H9 (cell line): Measurements from ENCODE around the gene HMOX2. TPM values are rescaled to one million over a fixed set of nuclear protein-coding genes. Genes with fewer than 3 reads are reported as not detected.

ENCODE experiments used
- DNase-seq: peaks from one replicate; pipeline ENCODE4 v3.0.0-alpha.2; 2017
- H2AFZ ChIP-seq: one replicate; pipeline ENCODE4 v1.6.1; 2013; ENCODE audit warnings: mild to moderate bottlenecking, low read length, control low read depth, moderate library complexity
- H2AK5ac ChIP-seq: 2 replicates; pipeline ENCODE4 v1.6.1; 2013; ENCODE audit warnings: low read length, control low read depth, mixed read lengths; ENCODE audit not compliant: insufficient read length
- H2BK120ac ChIP-seq: one replicate; pipeline ENCODE4 v1.6.1; 2013; ENCODE audit warnings: low read depth, mild to moderate bottlenecking, low read length, control low read depth, inconsistent platforms; ENCODE audit not compliant: poor library complexity, severe bottlenecking
- H2BK12ac ChIP-seq: 2 replicates; pipeline ENCODE4 v1.6.1; 2013; ENCODE audit warnings: low read length, control low read depth, mixed read lengths, low read depth; ENCODE audit not compliant: insufficient read length
- H2BK15ac ChIP-seq: 2 replicates; pipeline ENCODE4 v1.6.1; 2013; ENCODE audit warnings: low read depth, low read length, control low read depth
- H2BK20ac ChIP-seq: one replicate; pipeline ENCODE4 v1.6.1; 2013; ENCODE audit warnings: low read depth, mild to moderate bottlenecking, low read length, control low read depth, inconsistent platforms; ENCODE audit not compliant: poor library complexity, severe bottlenecking
- H2BK5ac ChIP-seq: 2 replicates; pipeline ENCODE4 v1.6.1; 2013; ENCODE audit warnings: low read length, control low read depth, mixed read lengths; ENCODE audit not compliant: insufficient read length
- H3K14ac ChIP-seq: 2 replicates; pipeline ENCODE4 v1.6.1; 2013; ENCODE audit warnings: low read length, control low read depth; ENCODE audit not compliant: insufficient read depth
- H3K18ac ChIP-seq: 2 replicates; pipeline ENCODE4 v1.6.1; 2013; ENCODE audit warnings: low read depth, mild to moderate bottlenecking, mixed read lengths, low read length, control low read depth; ENCODE audit not compliant: insufficient read length
- H3K23ac ChIP-seq: 2 replicates; pipeline ENCODE4 v1.6.1; 2013; ENCODE audit warnings: low read length, control low read depth, mixed read lengths, low read depth; ENCODE audit not compliant: insufficient read length
- H3K23me2 ChIP-seq: 2 replicates; pipeline ENCODE4 v1.6.1; 2013; ENCODE audit warnings: low read depth, mild to moderate bottlenecking, mixed read lengths, low read length, control low read depth; ENCODE audit not compliant: insufficient read length, poor library complexity, severe bottlenecking
- H3K27ac ChIP-seq: 2 replicates; pipeline ENCODE4 v1.5.1; 2013; ENCODE audit warnings: low read length, control low read depth, mixed read lengths, low read depth; ENCODE audit not compliant: insufficient read length
- H3K27me3 ChIP-seq: 2 replicates; pipeline ENCODE4 v1.6.1; 2013; ENCODE audit warnings: low read length, control low read depth, inconsistent platforms; ENCODE audit not compliant: insufficient read depth
- H3K4ac ChIP-seq: 2 replicates; pipeline ENCODE4 v1.6.1; 2013; ENCODE audit warnings: low read depth, mild to moderate bottlenecking, control low read depth, inconsistent platforms, low read length, moderate library complexity
- H3K4me1 ChIP-seq: 2 replicates; pipeline ENCODE4 v1.6.1; 2013; ENCODE audit warnings: low read length, control low read depth, inconsistent platforms; ENCODE audit not compliant: insufficient read depth
- H3K4me2 ChIP-seq: 2 replicates; pipeline ENCODE4 v1.6.1; 2013; ENCODE audit warnings: low read length, control low read depth, mixed read lengths; ENCODE audit not compliant: insufficient read length, insufficient read depth
- H3K56ac ChIP-seq: 2 replicates; pipeline ENCODE4 v1.6.1; 2013; ENCODE audit warnings: low read depth, mild to moderate bottlenecking, mixed read lengths, low read length, control low read depth; ENCODE audit not compliant: insufficient read length
- H3K79me1 ChIP-seq: 2 replicates; pipeline ENCODE4 v1.6.1; 2013; ENCODE audit warnings: low read depth, mild to moderate bottlenecking, moderate library complexity, low read length, control low read depth, inconsistent platforms; ENCODE audit not compliant: insufficient read depth, poor library complexity, severe bottlenecking
- H3K79me2 ChIP-seq: 2 replicates; pipeline ENCODE4 v1.6.1; 2013; ENCODE audit warnings: low read length, control low read depth, inconsistent platforms; ENCODE audit not compliant: insufficient read depth
- H3K9ac ChIP-seq: 2 replicates; pipeline ENCODE4 v1.6.1; 2013; ENCODE audit warnings: low read length, control low read depth, mixed read lengths; ENCODE audit not compliant: insufficient read length; ENCODE audit errors: extremely low read depth
- H3K9me3 ChIP-seq: one replicate; pipeline ENCODE4 v1.6.1; 2013; ENCODE audit warnings: low read depth, low read length, inconsistent platforms; ENCODE audit not compliant: control insufficient read depth
- H3T11ph ChIP-seq: one replicate; pipeline ENCODE4 v1.6.1; 2013; ENCODE audit warnings: mild to moderate bottlenecking, low read length, control low read depth, inconsistent platforms
- H4K20me1 ChIP-seq: one replicate; pipeline ENCODE4 v1.6.1; 2013; ENCODE audit not compliant: control insufficient read depth, insufficient read length, insufficient read depth
- H4K5ac ChIP-seq: 2 replicates; pipeline ENCODE4 v1.6.1; 2013; ENCODE audit warnings: low read depth, mild to moderate bottlenecking, mixed read lengths, low read length, control low read depth; ENCODE audit not compliant: insufficient read length
- H4K8ac ChIP-seq: replicated peaks from 2 replicates; pipeline ENCODE4 v1.6.1; 2013; ENCODE audit warnings: low read length, control low read depth, mixed read lengths, low read depth; ENCODE audit not compliant: insufficient read length
- H4K91ac ChIP-seq: 2 replicates; pipeline ENCODE4 v1.6.1; 2013; ENCODE audit warnings: low read depth, mild to moderate bottlenecking, moderate library complexity, mixed read lengths, low read length, control low read depth; ENCODE audit not compliant: insufficient read length
- H3K27ac Mint-ChIP-seq, 3 experiments: 2 replicates in 2 of 3; 3 replicates in 1 of 3; pipeline ENCODE4 v1.8.0; 2020 to 2021; ENCODE audit warnings: mixed read lengths in 3 of 3, mild to moderate bottlenecking in 1 of 3, moderate library complexity in 1 of 3
- H3K27me3 Mint-ChIP-seq: 2 replicates; pipeline ENCODE4 v1.8.0; 2021; ENCODE audit warnings: low read depth, mild to moderate bottlenecking, moderate library complexity, mixed read lengths
- H3K36me3 Mint-ChIP-seq, 3 experiments: 2 replicates in 2 of 3; 3 replicates in 1 of 3; pipeline ENCODE4 v1.8.0; 2020 to 2021; ENCODE audit warnings: low read depth in 3 of 3, mixed read lengths in 3 of 3; ENCODE audit not compliant: insufficient read depth in 1 of 3
- H3K4me1 Mint-ChIP-seq, 2 experiments: 2 replicates each; pipeline ENCODE4 v1.8.0; 2020; ENCODE audit warnings: mixed read lengths in 2 of 2
- H3K4me3 Mint-ChIP-seq, 2 experiments: 2 replicates in 1 of 2; 3 replicates in 1 of 2; pipeline ENCODE4 v1.8.0; 2020 to 2021; ENCODE audit warnings: mild to moderate bottlenecking in 2 of 2, mixed read lengths in 2 of 2, moderate library complexity in 1 of 2
- H3K9me3 Mint-ChIP-seq, 2 experiments: 2 replicates in 1 of 2; 3 replicates in 1 of 2; pipeline ENCODE4 v1.8.0; 2020; ENCODE audit warnings: mild to moderate bottlenecking in 2 of 2, mixed read lengths in 2 of 2, moderate library complexity in 1 of 2
- CTCF ChIP-seq: fragments of 200-600 bp; sonication (generic); conservative IDR thresholded peaks from 3 replicates; pipeline ENCODE4 v1.8.0; 2021; ENCODE audit warnings: antibody characterized with exemption, mild to moderate bottlenecking
- WGBS: extraction: QIAGEN DNeasy Blood & Tissue Kit; methylation state at CpG from one replicate; pipeline ENCODE4 v1.1.7; 2013; ENCODE audit warnings: missing lambda C conversion rate, low lambda C conversion rate, mixed read lengths; ENCODE audit not compliant: insufficient read length; ENCODE audit errors: extremely low coverage; 5-methylcytosine and 5-hydroxymethylcytosine counted together
- total RNA-seq: library from RNA; stranded (reverse); gene quantifications from 2 replicates; pipeline ENCODE4 v1.2.1, GENCODE V29; 2021

HMOX2 gene
- total RNA-seq, 1 experiment from 2014 or later, result 44.4 TPM

- Histone ChIP-seq H3K23me2 (no peaks in the 10 kb centered on the region), H3T11ph (no peak overlapping the region), H2BK12ac (no peak overlapping the region), H4K8ac (no peak overlapping the region), H2BK5ac (no peak overlapping the region), H3K56ac (no peak overlapping the region), H4K5ac (no peak overlapping the region), H3K4me2 (no peak overlapping the region), H2BK20ac (no peak overlapping the region), H2AFZ (no peak overlapping the region), H3K4me1 (no peaks in the 10 kb centered on the region), H3K27me3 (no peaks in the 10 kb centered on the region), H3K9me3 (no peaks in the 10 kb centered on the region), H3K9ac (no peak overlapping the region), H3K4ac (no peak overlapping the region), H4K91ac (no peak overlapping the region), H3K14ac (no peak overlapping the region), H2AK5ac (no peak overlapping the region), H3K79me1 (no peaks in the 10 kb centered on the region), H3K18ac (no peak overlapping the region), H3K23ac (no peak overlapping the region), H3K27ac (no peak overlapping the region), H2BK120ac (no peak overlapping the region), H2BK15ac (no peak overlapping the region), H3K79me2 (no peaks in the 10 kb centered on the region), H4K20me1 (no peaks in the 10 kb centered on the region)
- Mint-ChIP-seq H3K27me3 (no peaks in the 10 kb centered on the region; the same call in 1 of the 2 replicates), H3K4me3 (no peak overlapping the region), H3K9me3 (no peaks in the 10 kb centered on the region), H3K4me1 (peaks cover 9 to 13% of the 10 kb centered on the region in 2 experiments; a peak in 2 of 4 replicates), H3K27ac (no peak overlapping the region), H3K36me3 (peaks cover 16 to 55% (median 42%) of the 10 kb centered on the region in 3 experiments; a peak in 6 of 7 replicates)
- WGBS, result no CpG with 5 or more reads among the region's 3 CpGs
- TF ChIP-seq CTCF, result no peak
- no peak for DNase-seq
Observed at GRCh38 chr16:4508806-4509205, 32.6 kb downstream of the HMOX2 start.
